Measurements from ENCODE around the gene ZNF503. TPM values are rescaled to one million over a fixed set of nuclear protein-coding genes. Genes with fewer than 3 reads are reported as not detected.

ZNF503 gene
- total RNA-seq, 4 donors from 2014 or later = 9.9 to 15.9 (median 12.0) TPM

DNA sequence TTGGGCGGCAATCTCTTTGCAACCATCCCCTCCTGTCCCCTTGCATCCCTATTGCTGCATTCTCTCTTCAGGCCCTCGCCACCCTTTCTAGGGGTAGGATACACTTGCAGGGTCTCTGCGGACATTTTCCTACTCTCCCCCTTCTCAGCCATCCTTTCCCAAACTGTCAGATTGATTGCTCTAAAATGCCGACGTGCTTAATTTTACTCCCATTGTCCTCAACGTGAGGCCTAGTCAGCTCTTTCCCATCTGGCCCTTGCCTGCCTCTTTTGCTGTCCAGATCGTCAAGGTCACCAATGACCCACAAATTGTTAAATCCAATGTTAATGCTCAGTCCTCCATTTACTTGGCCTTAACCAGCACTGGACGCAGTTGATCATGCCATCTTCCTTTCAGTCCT is 17.1 kb upstream of the ZNF503 start:
- Histone ChIP-seq H3K27me3 (no peaks in the 10 kb centered on the region), H3K9me3 (no peaks in the 10 kb centered on the region), H3K4me1 (no peaks in the 10 kb centered on the region), H3K4me3 (no peak overlapping the region), H3K27ac (no peak overlapping the region), H3K36me3 (no peaks in the 10 kb centered on the region)
- no peak for TF ChIP-seq EP300 (IDR thresholded peaks at IDR 0.05)
- no peak for TF ChIP-seq POLR2A (IDR thresholded peaks at IDR 0.05)
- TF ChIP-seq CTCF (IDR thresholded peaks at IDR 0.05) = no peak
- 87% methylated on average over 8 of the region's 8 CpGs for WGBS, 2 donors
- DNase-seq (ENCODE audit: low spot score in 2 of 2) = no peak

DNA sequence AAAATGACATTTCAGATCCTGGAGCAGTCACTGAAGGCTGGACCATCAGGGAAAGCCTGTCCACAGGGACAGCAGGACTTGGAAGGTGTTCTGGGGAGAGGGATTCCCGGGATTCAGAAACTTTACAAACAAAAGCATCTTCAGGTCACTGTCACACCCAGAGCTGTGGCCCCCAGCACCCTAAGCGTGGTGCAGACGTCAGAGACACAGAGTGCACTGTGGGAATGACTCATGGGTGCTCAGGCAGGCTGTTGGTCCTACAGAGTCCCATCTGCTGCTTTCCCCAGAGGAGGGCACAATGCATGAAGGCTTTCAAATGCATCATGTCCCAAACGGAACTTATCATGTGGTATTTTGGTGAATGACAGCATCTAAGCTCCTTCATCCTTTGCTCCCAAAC is 16.7 kb upstream of the ZNF503 start:
- H3K36me3 ChIP-seq = no peaks in the 10 kb centered on the region
- TF ChIP-seq CTCF (IDR thresholded peaks at IDR 0.05) (no peak), EP300 (IDR thresholded peaks at IDR 0.05) (no peak), POLR2A (IDR thresholded peaks at IDR 0.05) (no peak)
- H3K27me3 ChIP-seq = no peaks in the 10 kb centered on the region
- no peak for DNase-seq (ENCODE audit: low spot score in 2 of 2)
- H3K27ac ChIP-seq = no peak overlapping the region
- H3K4me3 ChIP-seq = no peak overlapping the region
- H3K9me3 ChIP-seq = no peaks in the 10 kb centered on the region
- WGBS, 2 donors = 61 to 80% methylated on average over 4 of the region's 4 CpGs
- no peaks in the 10 kb centered on the region for H3K4me1 ChIP-seq

DNA sequence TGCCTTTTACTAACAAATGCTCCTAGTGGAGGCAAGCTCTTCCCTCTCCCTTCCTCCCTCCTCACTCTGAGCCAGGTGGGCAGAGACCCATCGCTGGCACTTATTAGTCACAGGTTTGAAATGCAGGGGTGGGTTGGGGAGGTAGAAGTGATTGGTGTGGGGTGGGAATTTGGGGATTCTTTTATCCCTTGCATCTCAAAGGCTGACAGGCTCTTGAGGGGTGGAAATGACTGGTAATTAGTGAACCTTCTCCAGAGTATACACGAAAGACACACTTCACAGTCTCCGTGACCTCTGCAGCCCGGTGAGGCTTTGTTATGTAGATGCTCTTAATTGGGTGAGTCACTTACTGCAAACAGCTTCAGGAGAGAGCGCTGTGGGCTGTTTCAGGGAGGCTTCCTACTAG is 16.0 kb upstream of the ZNF503 start:
- Histone ChIP-seq H3K4me3 (no peak overlapping the region), H3K27me3 (no peaks in the 10 kb centered on the region), H3K4me1 (no peaks in the 10 kb centered on the region), H3K36me3 (no peaks in the 10 kb centered on the region), H3K9me3 (no peaks in the 10 kb centered on the region), H3K27ac (no peak overlapping the region)
- DNase-seq (ENCODE audit: low spot score in 2 of 2) = no peak
- WGBS, 2 donors = 44 to 55% methylated on average over 5 of the region's 5 CpGs
- TF ChIP-seq CTCF (IDR thresholded peaks at IDR 0.05) (no peak), EP300 (IDR thresholded peaks at IDR 0.05) (no peak), POLR2A (IDR thresholded peaks at IDR 0.05) (no peak)

- DNase-seq (ENCODE audit: low spot score in 2 of 2) = no peak
- TF ChIP-seq POLR2A (IDR thresholded peaks at IDR 0.05) = no peak
- TF ChIP-seq EP300 (IDR thresholded peaks at IDR 0.05) = no peak
- TF ChIP-seq CTCF (IDR thresholded peaks at IDR 0.05) = no peak
- H3K27me3 ChIP-seq = no peaks in the 10 kb centered on the region
- WGBS, 2 donors = 86 to 87% methylated on average over 1 of the region's 1 CpG
- no peaks in the 10 kb centered on the region for H3K9me3 ChIP-seq
- H3K4me3 ChIP-seq = no peak overlapping the region
- no peaks in the 10 kb centered on the region for H3K36me3 ChIP-seq
- H3K4me1 ChIP-seq = peaks cover 0 to 10% (median 0%) of the 10 kb centered on the region in 4 donors
- no peak overlapping the region for H3K27ac ChIP-seq
Observed at GRCh38 chr10:75414527-75414926, 13.0 kb upstream of the ZNF503 start.

- Histone ChIP-seq H3K4me1 (peaks cover 0 to 29% (median 0%) of the 10 kb centered on the region in 4 donors), H3K27me3 (no peaks in the 10 kb centered on the region), H3K4me3 (peak overlapping the region in 1 of 4 donors; percentile 57), H3K27ac (peak overlapping the region in 3 of 4 donors; percentile 71 to 92 (median 83)), H3K36me3 (no peaks in the 10 kb centered on the region), H3K9me3 (no peaks in the 10 kb centered on the region)
- TF ChIP-seq CTCF (IDR thresholded peaks at IDR 0.05) (no peak), EP300 (IDR thresholded peaks at IDR 0.05) (no peak), POLR2A (IDR thresholded peaks at IDR 0.05) (no peak)
- no peak for DNase-seq (ENCODE audit: low spot score in 2 of 2)
- 55 to 63% methylated on average over 10 of the region's 10 CpGs for WGBS, 2 donors
Observed at GRCh38 chr10:75410132-75411005, 8.8 kb upstream of the ZNF503 start.
